IMR-90 (cell line): Measurements from ENCODE around the gene BCAR1.
"Not testable (repeated sequence)": the region's sequence is repeated elsewhere in the genome, so short reads cannot be mapped to it uniquely, and the experiment has no call there.

Source experiments
- BHLHE40 ChIP-seq: fragments of 150-350 bp; IDR thresholded peaks from 2 replicates; pipeline ENCODE4 v1.6.1; 2016; ENCODE audit warnings: mild to moderate bottlenecking, low read depth, low read length
- CHD1 ChIP-seq: IDR thresholded peaks from 2 replicates; pipeline ENCODE4 v1.6.1; 2012; ENCODE audit warnings: low read depth, low read length, improper control_type of control experiment
- CTCF ChIP-seq: conservative IDR thresholded peaks from 2 replicates; pipeline ENCODE4 v1.5.1; 2012; ENCODE audit warnings: mild to moderate bottlenecking, low read depth, low read length, improper control_type of control experiment
- FOS ChIP-seq: fragments of 150-350 bp; IDR thresholded peaks from 2 replicates; pipeline ENCODE4 v1.6.1; 2016; ENCODE audit warnings: low read depth, low read length
- MAFK ChIP-seq: IDR thresholded peaks from 2 replicates; pipeline ENCODE4 v1.6.1; 2012; ENCODE audit warnings: low read depth, low read length, improper control_type of control experiment
- MXI1 ChIP-seq: IDR thresholded peaks from 2 replicates; pipeline ENCODE4 v1.6.1; 2012; ENCODE audit warnings: low read depth, mild to moderate bottlenecking, low read length, moderate library complexity, borderline replicate concordance
- POLR2A ChIP-seq: IDR thresholded peaks from 2 replicates; pipeline ENCODE4 v1.6.1; 2012; ENCODE audit warnings: mild to moderate bottlenecking, low read depth, low read length
- RAD21 ChIP-seq: IDR thresholded peaks from 2 replicates; pipeline ENCODE4 v1.6.1; 2012; ENCODE audit warnings: low read length, improper control_type of control experiment
- RCOR1 ChIP-seq: IDR thresholded peaks from 2 replicates; pipeline ENCODE4 v1.6.1; 2012; ENCODE audit warnings: mild to moderate bottlenecking, low read length, improper control_type of control experiment; ENCODE audit not compliant: insufficient replicate concordance
- USF2 ChIP-seq: fragments of 150-350 bp; IDR thresholded peaks from 2 replicates; pipeline ENCODE4 v1.6.1; 2017; ENCODE audit warnings: mild to moderate bottlenecking, antibody characterized with exemption, low read length, low read depth
- TF ChIP-seq, protein P1 (sequence below): fragments of 150-350 bp; IDR thresholded peaks from 2 replicates; pipeline ENCODE4 v1.6.1; 2016; ENCODE audit warnings: low read depth, mild to moderate bottlenecking, low read length, moderate library complexity, borderline replicate concordance

GRCh38 chr16:75242436-75243078 lies 8.9 kb downstream of the BCAR1 start:
- TF ChIP-seq CTCF, POLR2A, CHD1, MXI1, RCOR1, RAD21, MAFK, USF2, BHLHE40, FOS: not testable (repeated sequence)
- TF ChIP-seq, protein P1, sequence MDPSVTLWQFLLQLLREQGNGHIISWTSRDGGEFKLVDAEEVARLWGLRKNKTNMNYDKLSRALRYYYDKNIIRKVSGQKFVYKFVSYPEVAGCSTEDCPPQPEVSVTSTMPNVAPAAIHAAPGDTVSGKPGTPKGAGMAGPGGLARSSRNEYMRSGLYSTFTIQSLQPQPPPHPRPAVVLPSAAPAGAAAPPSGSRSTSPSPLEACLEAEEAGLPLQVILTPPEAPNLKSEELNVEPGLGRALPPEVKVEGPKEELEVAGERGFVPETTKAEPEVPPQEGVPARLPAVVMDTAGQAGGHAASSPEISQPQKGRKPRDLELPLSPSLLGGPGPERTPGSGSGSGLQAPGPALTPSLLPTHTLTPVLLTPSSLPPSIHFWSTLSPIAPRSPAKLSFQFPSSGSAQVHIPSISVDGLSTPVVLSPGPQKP: not testable (repeated sequence)
